H1 (cell line): ENCODE measurements around the gene USP12. TPM values are rescaled to one million over a fixed set of nuclear protein-coding genes. Genes with fewer than 3 reads are reported as not detected.

Experiments
- GABPA ChIP-seq: IDR thresholded peaks from 2 replicates; pipeline ENCODE4 v1.6.1; 2011; ENCODE audit warnings: mild to moderate bottlenecking, low read length, moderate library complexity, borderline replicate concordance; ENCODE audit not compliant: insufficient read depth
- SUZ12 ChIP-seq: fragments of 200-600 bp; sonication (generic); IDR thresholded peaks from 2 replicates; pipeline ENCODE4 v1.6.1; 2012; ENCODE audit warnings: mild to moderate bottlenecking, inconsistent platforms, low read length, moderate library complexity, mixed read lengths
- polyA plus RNA-seq, 7 experiments: library from polyadenylated mRNA; depleted of rRNA in 3 of 7; stranded (reverse) in 5 of 7; unstranded in 2 of 7; fragments of >200 nt in 5 of 7; fragments of 200-250 nt in 2 of 7; gene quantifications; 1 replicate in 5 of 7; 2 replicates in 1 of 7; 4 replicates in 1 of 7; pipeline versions ENCODE4 v1.2.1 to v1.2.3, GENCODE V29; 2011 to 2013; ENCODE audit warnings: missing spikeins in 2 of 7, mixed read lengths in 2 of 7
- total RNA-seq: library from RNA; stranded (reverse); fragmentation: NEBNext Ultra II Directional; extraction: Animal tissue kit (Norgen Biotek cat#: 25700); gene quantifications from 2 replicates; pipeline ENCODE4 v1.2.1, GENCODE V29; 2021
- TF ChIP-seq, protein P1 (sequence below): IDR thresholded peaks from 2 replicates; pipeline ENCODE4 v1.6.1; 2012; ENCODE audit warnings: low read length, inconsistent platforms

The USP12 gene
- total and polyA plus RNA-seq, 2 of the 8 experiments (the other 6 are each of a cell fraction or from before 2014, with no cell fraction given): 4.0 to 30.0 TPM

DNA sequence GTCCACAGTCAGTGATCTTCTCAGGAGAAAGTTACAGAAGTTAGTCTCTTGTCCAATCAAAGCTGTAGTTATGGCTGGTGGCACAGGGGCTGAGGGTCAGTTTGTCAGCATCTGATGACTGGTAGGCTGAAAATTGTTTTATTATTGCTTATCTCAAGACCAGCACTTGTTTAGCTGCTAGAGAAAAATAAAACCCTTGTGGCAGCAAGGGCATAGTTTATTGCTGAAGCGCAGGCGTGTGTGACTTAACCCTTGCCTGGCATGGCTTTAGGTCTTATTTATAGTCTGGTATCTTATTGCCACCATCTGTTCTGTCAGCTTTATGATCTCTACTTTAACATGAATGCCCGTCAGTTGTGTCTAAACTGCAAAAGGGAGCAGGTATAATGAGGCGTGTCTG lies 154.7 kb downstream of the USP12 start (continued):
- TF ChIP-seq, protein P1, sequence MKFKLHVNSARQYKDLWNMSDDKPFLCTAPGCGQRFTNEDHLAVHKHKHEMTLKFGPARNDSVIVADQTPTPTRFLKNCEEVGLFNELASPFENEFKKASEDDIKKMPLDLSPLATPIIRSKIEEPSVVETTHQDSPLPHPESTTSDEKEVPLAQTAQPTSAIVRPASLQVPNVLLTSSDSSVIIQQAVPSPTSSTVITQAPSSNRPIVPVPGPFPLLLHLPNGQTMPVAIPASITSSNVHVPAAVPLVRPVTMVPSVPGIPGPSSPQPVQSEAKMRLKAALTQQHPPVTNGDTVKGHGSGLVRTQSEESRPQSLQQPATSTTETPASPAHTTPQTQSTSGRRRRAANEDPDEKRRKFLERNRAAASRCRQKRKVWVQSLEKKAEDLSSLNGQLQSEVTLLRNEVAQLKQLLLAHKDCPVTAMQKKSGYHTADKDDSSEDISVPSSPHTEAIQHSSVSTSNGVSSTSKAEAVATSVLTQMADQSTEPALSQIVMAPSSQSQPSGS: no peak
- no peak for TF ChIP-seq GABPA
- TF ChIP-seq SUZ12: no peak

Other genes starting within 250 kb of the USP12 start
- 1,233 and 1,283 TPM in 2 replicates for gene RPL21, start 79.7 kb upstream of the USP12 start, total RNA-seq
- 329 and 624 TPM in 2 replicates for gene RPL21, start 79.7 kb upstream of the USP12 start, polyA plus RNA-seq (2011; rRNA removed)
- gene RASL11A, start 99.0 kb upstream of the USP12 start, total RNA-seq: 6.8 and 7.9 TPM in 2 replicates
- 2.9 and 3.8 TPM in 2 replicates for gene RASL11A, start 99.0 kb upstream of the USP12 start, polyA plus RNA-seq (2011; rRNA removed)